Keratinocyte (primary cell): ENCODE data around the gene CDCP2. TPM values are rescaled to one million over a fixed set of nuclear protein-coding genes. Genes with fewer than 3 reads are reported as not detected.

Experiments
- DNase-seq: peaks from one replicate; pipeline ENCODE4 v3.0.0-alpha.2; 2011; ENCODE audit warnings: low read depth, missing footprints, low spot score
- FAIRE-seq: peaks from 2 replicates; lab custom pipeline; 2011; peaks lifted over from hg19 to GRCh38; lab: Jason Lieb, UNC
- H2AFZ ChIP-seq: 2 replicates; pipeline ENCODE4 v1.6.0; 2012; ENCODE audit warnings: low read length, control low read depth, inconsistent platforms; ENCODE audit not compliant: control insufficient read depth
- H3K27ac ChIP-seq: 2 replicates; pipeline ENCODE4 v1.5.1; 2011; ENCODE audit warnings: low read length; ENCODE audit not compliant: control insufficient read depth, insufficient read depth
- H3K27me3 ChIP-seq: 3 replicates; pipeline ENCODE4 v1.6.0; 2011; ENCODE audit warnings: low read length; ENCODE audit not compliant: control insufficient read depth, insufficient read depth; ENCODE audit errors: extremely low read depth
- H3K36me3 ChIP-seq, 2 experiments: 2 replicates in 1 of 2; 3 replicates in 1 of 2; pipeline ENCODE4 v1.5.1; 2011; ENCODE audit warnings: low read length in 2 of 2, mild to moderate bottlenecking in 1 of 2; ENCODE audit not compliant: control insufficient read depth in 2 of 2, insufficient read depth in 2 of 2; ENCODE audit errors: extremely low read depth in 1 of 2
- H3K4me1 ChIP-seq: 3 replicates; pipeline ENCODE4 v1.5.1; 2011; ENCODE audit warnings: low read length; ENCODE audit not compliant: control insufficient read depth, insufficient read depth; ENCODE audit errors: extremely low read depth
- H3K4me2 ChIP-seq: 3 replicates; pipeline ENCODE4 v1.6.0; 2011; ENCODE audit warnings: low read depth, low read length; ENCODE audit not compliant: control insufficient read depth, insufficient read depth; ENCODE audit errors: extremely low read depth
- H3K4me3 ChIP-seq, 3 experiments: fragments of 200-600 bp in 1 of 3; sonication (generic) in 1 of 3; 2 replicates in 2 of 3; 3 replicates in 1 of 3; pipeline ENCODE4 v1.5.1; 2011 to 2016; ENCODE audit warnings: low read length in 3 of 3, mild to moderate bottlenecking in 3 of 3, control low read depth in 2 of 3, inconsistent platforms in 1 of 3, low read depth in 1 of 3, mixed read lengths in 1 of 3, mixed run types in 1 of 3, moderate library complexity in 1 of 3; ENCODE audit not compliant: control insufficient read depth in 2 of 3, insufficient read depth in 2 of 3; ENCODE audit errors: extremely low read depth in 1 of 3
- H3K79me2 ChIP-seq: 2 replicates; pipeline ENCODE4 v1.6.0; 2012; ENCODE audit warnings: low read length; ENCODE audit not compliant: control insufficient read depth, insufficient read depth
- H3K9ac ChIP-seq: 3 replicates; pipeline ENCODE4 v1.6.0; 2011; ENCODE audit warnings: low read length; ENCODE audit not compliant: control insufficient read depth, insufficient read depth; ENCODE audit errors: extremely low read depth
- H3K9me1 ChIP-seq: 3 replicates; pipeline ENCODE4 v1.6.0; 2011; ENCODE audit warnings: low read length; ENCODE audit not compliant: control insufficient read depth, insufficient read depth; ENCODE audit errors: extremely low read depth
- H3K9me3 ChIP-seq: 2 replicates; pipeline ENCODE4 v1.5.1; 2012; ENCODE audit warnings: low read depth, low read length; ENCODE audit not compliant: control insufficient read depth
- H4K20me1 ChIP-seq: 3 replicates; pipeline ENCODE4 v1.6.0; 2011; ENCODE audit warnings: low read length; ENCODE audit not compliant: control insufficient read depth, insufficient read depth; ENCODE audit errors: extremely low read depth
- CTCF ChIP-seq, 3 experiments: IDR thresholded peaks in 1 of 3; conservative IDR thresholded peaks in 1 of 3; optimal IDR thresholded peaks in 1 of 3; 2 replicates in 2 of 3; 3 replicates in 1 of 3; pipeline versions ENCODE3 to v1.5.1; 2011; ENCODE audit warnings: low read length in 3 of 3, mild to moderate bottlenecking in 3 of 3, moderate library complexity in 2 of 3, control low read depth in 1 of 3, inconsistent platforms in 1 of 3; ENCODE audit not compliant: insufficient read depth in 2 of 3; ENCODE audit errors: extremely low read depth in 1 of 3
- EZH2 ChIP-seq: IDR thresholded peaks from one replicate; pipeline ENCODE4 v1.6.1; 2012; ENCODE audit warnings: inconsistent platforms, mild to moderate bottlenecking, low read length, moderate library complexity
- dilution Hi-C: fragments of 300-500 bp; cut with MboI; formaldehyde crosslinking; loops from one replicate; pipeline ENCODE4 v1.7.0; 2020; ENCODE audit warnings: low sequenced_read_pairs; ENCODE audit not compliant: extremely low pct_ligation_motif_present
- polyA plus RNA-seq, 5 experiments: library from polyadenylated mRNA; depleted of rRNA in 3 of 5; stranded (reverse) in 3 of 5; stranded (forward) in 1 of 5; unstranded in 1 of 5; fragments of >200 nt; gene quantifications; 1 replicate in 1 of 5; 2 replicates in 3 of 5; 3 replicates in 1 of 5; pipeline versions ENCODE4 v1.2.1 to v1.2.3, GENCODE V29; 2011 to 2012; ENCODE audit warnings: missing spikeins in 2 of 5, low read depth in 1 of 5, low replicate concordance in 1 of 5

Gene CDCP2
- polyA plus RNA-seq, 1 donor (not counting 4 experiments of a cell fraction or from before 2014, with no cell fraction given), result not detected

GRCh38 chr1:54165146-54165545 lies 12.3 kb upstream of the CDCP2 start:
- Histone ChIP-seq H3K9ac (no peak overlapping the region), H3K9me1 (peaks cover 3% of the 10 kb centered on the region), H2AFZ (no peak overlapping the region), H3K36me3 (no peaks in the 10 kb centered on the region), H3K4me1 (peaks cover 23% of the 10 kb centered on the region), H4K20me1 (no peaks in the 10 kb centered on the region), H3K79me2 (no peaks in the 10 kb centered on the region), H3K27ac (no peak overlapping the region), H3K9me3 (no peaks in the 10 kb centered on the region), H3K4me3 (no peak overlapping the region), H3K27me3 (peaks cover 6% of the 10 kb centered on the region), H3K4me2 (no peak overlapping the region)
- TF ChIP-seq EZH2 (no peak), CTCF (optimal IDR thresholded peaks at IDR 0.05 in 1 of 3, IDR thresholded peaks at IDR 0.05 in 1 of 3, conservative IDR thresholded peaks at IDR 0.05 in 1 of 3; ENCODE audit: extremely low read depth in 1 of 3, insufficient read depth in 2 of 3, low read length in 3 of 3) (no peak)
- DNase-seq, result no peak
- FAIRE-seq, result no peak
- dilution Hi-C loops, result no loop called here

GRCh38 chr1:54163573-54163972 lies 10.8 kb upstream of the CDCP2 start:
- Histone ChIP-seq H3K4me1 (peaks cover 19% of the 10 kb centered on the region), H3K4me2 (no peak overlapping the region), H3K27me3 (peaks cover 6% of the 10 kb centered on the region), H3K9me3 (no peaks in the 10 kb centered on the region), H3K9me1 (peaks cover 3% of the 10 kb centered on the region), H3K9ac (no peak overlapping the region), H3K27ac (no peak overlapping the region), H3K4me3 (no peak overlapping the region), H2AFZ (no peak overlapping the region), H3K36me3 (no peaks in the 10 kb centered on the region), H3K79me2 (no peaks in the 10 kb centered on the region), H4K20me1 (no peaks in the 10 kb centered on the region)
- FAIRE-seq (no peak), DNase-seq (no peak)
- no peak for TF ChIP-seq EZH2
- no peak for TF ChIP-seq CTCF (optimal IDR thresholded peaks at IDR 0.05 in 1 of 3, IDR thresholded peaks at IDR 0.05 in 1 of 3, conservative IDR thresholded peaks at IDR 0.05 in 1 of 3; ENCODE audit: extremely low read depth in 1 of 3, insufficient read depth in 2 of 3, low read length in 3 of 3)
- dilution Hi-C loops, result no loop called here
